ENCODE data around the gene ZFP62. TPM values are rescaled to one million over a fixed set of nuclear protein-coding genes. Genes with fewer than 3 reads are reported as not detected.
"Not testable (repeated sequence)": the region's sequence is repeated elsewhere in the genome, so short reads cannot be mapped to it uniquely, and the experiment has no call there.

ZFP62 gene
- total RNA-seq, 1 donor from 2014 or later: 22.6 TPM

- H3K27ac ChIP-seq: no peak overlapping the region
These were observed 47.3 kb upstream of the ZFP62 start for GRCh38 chr5:180908400-180908799.

GRCh38 chr5:180901319-180902009, 40.4 kb upstream of the ZFP62 start:
- no peak for TF ChIP-seq CTCF (IDR thresholded peaks at IDR 0.05)
- Histone ChIP-seq H3K4me3 (no peak overlapping the region), H3K4me1 (no peaks in the 10 kb centered on the region), H3K27ac (no peak overlapping the region), H3K36me3 (no peaks in the 10 kb centered on the region), H3K27me3 (no peaks in the 10 kb centered on the region), H3K9me3 (no peaks in the 10 kb centered on the region)
- DNase-seq: no peak
- no peak for ATAC-seq
- intact Hi-C loops (cut with DNase I): no loop called here

More at GRCh38 chr5:180908400-180908799, 47.3 kb upstream of the ZFP62 start:
- no peak for TF ChIP-seq CTCF (IDR thresholded peaks at IDR 0.05)
- H3K36me3 ChIP-seq: no peaks in the 10 kb centered on the region
- DNase-seq (no peak), ATAC-seq (no peak)
- no peak overlapping the region for H3K4me3 ChIP-seq
- no peaks in the 10 kb centered on the region for H3K9me3 ChIP-seq
- H3K4me1 ChIP-seq: peaks cover 4% of the 10 kb centered on the region
- H3K27me3 ChIP-seq: no peaks in the 10 kb centered on the region
- intact Hi-C loops (cut with DNase I): no loop called here

- peak; percentile 23 for ATAC-seq
- Histone ChIP-seq H3K27ac (no peak overlapping the region), H3K4me3 (no peak overlapping the region), H3K36me3 (no peaks in the 10 kb centered on the region), H3K27me3 (no peaks in the 10 kb centered on the region), H3K9me3 (no peaks in the 10 kb centered on the region), H3K4me1 (no peaks in the 10 kb centered on the region)
- intact Hi-C loops (cut with DNase I): no loop called here
- TF ChIP-seq CTCF (IDR thresholded peaks at IDR 0.05): no peak
- no peak for DNase-seq
These were observed 39.1 kb upstream of the ZFP62 start for GRCh38 chr5:180900178-180900577.

GRCh38 chr5:180898621-180899246, 37.7 kb upstream of the ZFP62 start, which contains the start of gene BTNL8:
Gene BTNL8 (plus strand): TSS chr5:180899159. CDS start chr5:180899311, 152 bp downstream.
- Histone ChIP-seq H3K9me3 (no peaks in the 10 kb centered on the region), H3K27me3 (no peaks in the 10 kb centered on the region), H3K4me3 (no peak within 1 kb of the TSS), H3K36me3 (no peaks in the 10 kb centered on the region), H3K27ac (no peak within 1 kb of the TSS), H3K4me1 (no peaks in the 10 kb centered on the region)
- ATAC-seq (no peak), DNase-seq (no peak)
- TF ChIP-seq CTCF (IDR thresholded peaks at IDR 0.05): no peak
- intact Hi-C loops (cut with DNase I): no loop called here

- H3K36me3 ChIP-seq; DNase-seq; H3K4me1 ChIP-seq; intact Hi-C loops (cut with DNase I); H3K27me3 ChIP-seq; H3K4me3 ChIP-seq; H3K27ac ChIP-seq; H3K9me3 ChIP-seq; ATAC-seq: not testable (repeated sequence)
These were observed 34.3 kb upstream of the ZFP62 start for GRCh38 chr5:180895330-180895729.

GRCh38 chr5:180889381-180889780, 28.3 kb upstream of the ZFP62 start:
- no peak overlapping the region for H3K27ac ChIP-seq
- DNase-seq (no peak), ATAC-seq (peak; percentile 77)
- H3K36me3 ChIP-seq: no peaks in the 10 kb centered on the region
- peaks cover 3% of the 10 kb centered on the region for H3K4me1 ChIP-seq
- intact Hi-C loops (cut with DNase I): no loop called here
- no peaks in the 10 kb centered on the region for H3K9me3 ChIP-seq
- H3K27me3 ChIP-seq: no peaks in the 10 kb centered on the region
- H3K4me3 ChIP-seq: no peak overlapping the region
- TF ChIP-seq CTCF (IDR thresholded peaks at IDR 0.05): no peak

GRCh38 chr5:180885845-180886529, 24.9 kb upstream of the ZFP62 start:
- intact Hi-C loops (cut with DNase I); H3K9me3 ChIP-seq; H3K36me3 ChIP-seq; H3K27me3 ChIP-seq; H3K4me3 ChIP-seq; H3K27ac ChIP-seq; H3K4me1 ChIP-seq: not testable (repeated sequence)
- ATAC-seq (peak; percentile 95), DNase-seq (peak; percentile 80)

Data from upper lobe of right lung (tissue), 1 donor.